NT2/D1 (cell line): ENCODE data around the gene EEF1AKMT4.
A peak's percentile ranks its signal among the peaks of the same experiment; 100 is the strongest.

Source experiments
- DNase-seq: peaks from one replicate; pipeline ENCODE4 v3.0.0-alpha.2; 2011; ENCODE audit warnings: low read depth, low spot score
- H3K27me3 ChIP-seq: 2 replicates; pipeline ENCODE4 v1.6.0; 2011; ENCODE audit warnings: mild to moderate bottlenecking; ENCODE audit not compliant: insufficient read length, insufficient read depth
- H3K36me3 ChIP-seq: 2 replicates; pipeline ENCODE4 v1.6.1; 2011; ENCODE audit warnings: mild to moderate bottlenecking, low read length, mixed read lengths; ENCODE audit not compliant: insufficient read depth, insufficient read length
- H3K4me1 ChIP-seq: 2 replicates; pipeline ENCODE4 v1.5.1; 2011; ENCODE audit not compliant: insufficient read depth, insufficient read length
- H3K4me3 ChIP-seq: 2 replicates; pipeline ENCODE4 v1.5.1; 2011; ENCODE audit warnings: low read depth; ENCODE audit not compliant: insufficient read length
- H3K9ac ChIP-seq: 2 replicates; pipeline ENCODE4 v1.6.0; 2011; ENCODE audit warnings: low read depth; ENCODE audit not compliant: insufficient read length
- H3K9me3 ChIP-seq: 2 replicates; pipeline ENCODE4 v1.5.1; 2011; ENCODE audit warnings: mild to moderate bottlenecking, low read length; ENCODE audit not compliant: insufficient read depth
- SUZ12 ChIP-seq: IDR thresholded peaks from 2 replicates; pipeline ENCODE4 v1.6.1; 2011; ENCODE audit not compliant: insufficient read length, insufficient read depth; ENCODE audit errors: extremely low read depth
- YY1 ChIP-seq: IDR thresholded peaks from 2 replicates; pipeline ENCODE4 v1.6.1; 2011; ENCODE audit not compliant: insufficient read length, insufficient read depth
- ZNF274 ChIP-seq: IDR thresholded peaks from 2 replicates; pipeline ENCODE4 v1.6.1; 2011; ENCODE audit warnings: mild to moderate bottlenecking, low read depth, low read length

EEF1AKMT4 gene

DNA sequence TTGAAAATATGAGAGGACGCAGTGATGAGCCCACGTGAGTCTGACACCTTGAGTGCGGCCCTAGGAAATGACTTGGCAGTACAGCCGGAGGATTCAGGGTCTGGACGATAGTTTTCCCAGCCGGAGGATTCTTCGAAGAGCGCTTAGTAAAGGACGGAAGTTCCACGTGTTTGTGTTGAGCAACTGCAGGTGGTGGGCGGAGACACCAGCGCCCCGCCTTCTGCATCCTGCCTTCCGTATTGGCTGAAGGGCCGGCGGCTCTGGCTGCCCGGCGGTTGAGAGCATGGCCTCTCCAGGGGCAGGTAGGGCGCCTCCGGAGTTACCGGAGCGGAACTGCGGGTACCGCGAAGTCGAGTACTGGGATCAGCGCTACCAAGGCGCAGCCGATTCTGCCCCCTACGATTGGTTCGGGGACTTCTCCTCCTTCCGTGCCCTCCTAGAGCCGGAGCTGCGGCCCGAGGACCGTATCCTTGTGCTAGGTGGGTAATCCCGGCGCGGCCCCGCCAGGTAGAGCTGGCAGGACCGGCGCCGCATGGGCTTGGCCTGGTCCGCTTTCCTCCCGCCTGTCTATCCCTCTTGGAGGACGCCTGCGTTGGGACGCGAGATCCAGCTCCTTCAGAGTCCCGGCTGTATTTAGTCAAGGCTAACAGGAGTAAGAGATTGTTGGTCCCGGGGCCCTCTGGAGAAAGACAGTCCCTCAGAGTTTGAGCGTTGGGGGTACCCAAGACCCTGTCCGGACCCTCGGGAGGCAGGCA lies at the start of gene EEF1AKMT4:
TSS of gene EEF1AKMT4 (plus strand) at position 261 of the 755 bp plus-strand sequence. CDS start at position 284, 23 bp downstream.
- TF ChIP-seq YY1 (peak; percentile 13), SUZ12 (no peak)
- Histone ChIP-seq H3K9me3 (no peaks in the 10 kb centered on the region), H3K27me3 (no peaks in the 10 kb centered on the region), H3K9ac (peak within 1 kb of the TSS; percentile 98), H3K4me3 (peak within 1 kb of the TSS; percentile 97), H3K36me3 (peaks cover 19% of the 10 kb centered on the region), H3K4me1 (no peaks in the 10 kb centered on the region)
- peak; percentile 99 for DNase-seq

DNA sequence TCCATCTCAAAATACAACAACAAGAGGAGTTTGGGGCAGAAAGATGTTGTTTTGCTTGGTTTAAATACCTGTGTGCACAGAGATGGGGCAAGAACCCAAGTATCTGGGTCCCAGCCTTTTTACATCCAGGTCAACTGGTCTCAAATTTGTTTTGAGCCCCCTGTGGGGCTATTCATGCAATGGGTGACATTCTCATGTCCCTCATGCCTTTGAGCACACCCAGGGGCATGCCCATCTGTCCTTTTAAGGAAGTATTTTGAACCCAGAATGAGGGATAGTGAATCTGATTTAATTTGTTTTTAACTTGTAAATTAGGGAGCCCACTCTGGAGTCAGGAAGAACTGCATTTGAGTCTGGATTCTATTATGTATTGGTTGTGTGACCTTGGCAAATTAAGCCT lies 48.6 kb upstream of the EEF1AKMT4 start:
- peaks cover 8% of the 10 kb centered on the region for H3K36me3 ChIP-seq
- H3K4me3 ChIP-seq = no peak overlapping the region
- H3K27me3 ChIP-seq = no peaks in the 10 kb centered on the region
- no peak overlapping the region for H3K9ac ChIP-seq
- no peaks in the 10 kb centered on the region for H3K9me3 ChIP-seq
- H3K4me1 ChIP-seq = peaks cover 2% of the 10 kb centered on the region
- DNase-seq = no peak
- no peak for TF ChIP-seq YY1
- TF ChIP-seq ZNF274 = no peak
- no peak for TF ChIP-seq SUZ12

DNA sequence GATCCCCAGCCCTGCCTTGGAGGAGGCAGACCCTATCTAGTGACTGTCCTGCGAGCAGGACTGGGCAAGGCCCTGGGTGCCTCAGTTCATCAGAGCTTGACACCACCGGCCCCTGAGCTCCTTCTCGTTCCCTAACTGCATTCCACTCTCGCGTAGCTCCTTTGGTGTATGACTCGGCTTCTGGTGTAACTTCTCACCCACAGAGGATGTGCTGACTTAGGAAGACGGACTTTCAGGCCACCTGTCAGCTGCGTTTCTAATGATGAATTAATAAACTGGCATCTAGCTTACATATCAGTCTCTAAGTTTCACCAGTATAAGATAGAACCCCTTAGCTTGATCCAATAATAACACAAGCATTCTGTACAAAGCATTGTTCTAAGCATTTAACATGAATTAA lies 45.9 kb upstream of the EEF1AKMT4 start:
- no peak for TF ChIP-seq ZNF274
- TF ChIP-seq SUZ12 = no peak
- TF ChIP-seq YY1 = no peak
- DNase-seq = no peak
- H3K9ac ChIP-seq = no peak overlapping the region
- H3K9me3 ChIP-seq = no peaks in the 10 kb centered on the region
- no peak overlapping the region for H3K4me3 ChIP-seq
- H3K27me3 ChIP-seq = no peaks in the 10 kb centered on the region
- no peaks in the 10 kb centered on the region for H3K36me3 ChIP-seq
- no peaks in the 10 kb centered on the region for H3K4me1 ChIP-seq

DNA sequence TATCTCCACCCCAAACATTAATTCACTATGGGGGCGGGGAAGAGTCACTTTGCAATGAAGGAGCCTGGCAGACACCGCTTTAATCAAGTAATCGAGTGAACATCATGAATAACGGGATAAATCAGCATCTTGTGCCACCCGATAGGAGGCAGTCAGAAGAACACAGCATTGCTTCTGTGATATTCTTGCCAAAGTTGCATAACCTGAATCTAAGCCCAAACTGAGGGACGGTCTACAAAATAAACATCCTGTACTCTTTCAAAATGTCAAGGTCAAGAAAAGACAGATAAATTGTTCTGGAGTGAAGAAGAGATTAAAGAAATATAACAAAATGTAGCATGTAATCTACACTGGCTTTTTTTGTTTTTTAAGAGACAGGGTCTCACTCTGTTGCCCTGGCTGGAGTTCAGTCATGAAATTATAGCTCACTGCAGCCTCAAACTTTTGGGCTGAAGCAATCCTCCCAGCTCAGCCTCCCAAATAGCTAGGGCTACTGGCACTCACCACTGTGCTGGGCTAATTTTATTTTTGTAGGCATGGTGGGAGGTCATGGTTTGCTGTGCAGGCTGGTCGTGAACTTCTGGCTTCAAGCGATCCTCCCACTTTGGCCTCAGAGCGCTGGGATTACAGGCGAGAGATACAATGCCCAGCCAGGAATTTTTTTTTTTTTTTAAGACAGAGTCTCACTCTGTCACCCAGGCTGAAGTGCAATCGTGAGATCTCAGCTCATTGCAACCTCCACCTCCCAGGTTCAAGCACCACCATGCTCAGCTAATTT lies 40.1 kb upstream of the EEF1AKMT4 start:
- no peaks in the 10 kb centered on the region for H3K36me3 ChIP-seq
- H3K9ac ChIP-seq = no peak overlapping the region
- H3K4me1 ChIP-seq = no peaks in the 10 kb centered on the region
- H3K27me3 ChIP-seq = no peaks in the 10 kb centered on the region
- H3K9me3 ChIP-seq = no peaks in the 10 kb centered on the region
- no peak for DNase-seq
- TF ChIP-seq ZNF274 = no peak
- no peak for TF ChIP-seq SUZ12
- no peak for TF ChIP-seq YY1
- H3K4me3 ChIP-seq = no peak overlapping the region

DNA sequence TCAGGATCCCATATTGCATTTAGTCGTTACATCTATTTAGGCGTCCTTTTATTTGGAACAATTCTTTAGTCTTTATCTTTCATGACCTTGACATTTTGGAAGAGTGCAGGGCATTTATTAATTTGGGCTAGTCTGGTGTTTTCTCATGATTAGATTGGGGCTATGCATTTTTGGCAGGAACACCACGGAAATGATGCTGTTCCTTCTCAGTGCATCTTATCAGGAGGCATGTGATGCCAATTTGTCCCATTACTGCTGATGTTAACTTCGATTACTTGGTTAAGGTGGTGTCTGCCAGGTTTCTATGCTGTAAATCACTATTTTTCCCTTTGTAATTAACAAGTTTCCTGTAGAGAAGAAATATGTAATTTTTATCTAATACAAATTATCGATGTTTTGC lies 38.2 kb upstream of the EEF1AKMT4 start:
- no peak for DNase-seq
- H3K9me3 ChIP-seq = no peaks in the 10 kb centered on the region
- TF ChIP-seq YY1 (no peak), SUZ12 (no peak), ZNF274 (no peak)

DNA sequence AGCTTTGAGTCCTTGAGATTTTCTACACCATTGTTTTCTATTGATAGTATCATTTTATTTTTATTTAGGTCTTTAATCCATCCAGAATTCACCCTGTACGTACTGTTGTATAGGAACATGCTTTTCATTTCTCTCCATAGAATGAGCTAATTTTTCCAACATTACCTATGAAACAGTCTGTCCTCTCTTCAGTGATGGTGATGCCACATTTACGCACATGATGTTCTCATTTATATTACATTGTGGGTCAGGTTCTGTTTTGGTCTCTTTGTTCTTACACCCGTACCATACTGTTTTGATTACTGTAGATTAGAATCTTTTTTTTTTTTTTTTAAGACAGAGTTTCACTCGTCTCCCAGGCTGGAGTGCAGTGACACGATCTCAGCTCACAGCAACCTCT lies 37.8 kb upstream of the EEF1AKMT4 start:
- Histone ChIP-seq H3K27me3 (no peaks in the 10 kb centered on the region), H3K4me1 (no peaks in the 10 kb centered on the region), H3K9ac (no peak overlapping the region), H3K9me3 (no peaks in the 10 kb centered on the region), H3K36me3 (no peaks in the 10 kb centered on the region), H3K4me3 (no peak overlapping the region)
- TF ChIP-seq ZNF274 (no peak), SUZ12 (no peak), YY1 (no peak)
- no peak for DNase-seq

More for the DNA sequence above, 38.2 kb upstream of the EEF1AKMT4 start:
- no peaks in the 10 kb centered on the region for H3K4me1 ChIP-seq
- H3K9ac ChIP-seq = no peak overlapping the region
- no peaks in the 10 kb centered on the region for H3K27me3 ChIP-seq
- no peak overlapping the region for H3K4me3 ChIP-seq
- no peaks in the 10 kb centered on the region for H3K36me3 ChIP-seq

DNA sequence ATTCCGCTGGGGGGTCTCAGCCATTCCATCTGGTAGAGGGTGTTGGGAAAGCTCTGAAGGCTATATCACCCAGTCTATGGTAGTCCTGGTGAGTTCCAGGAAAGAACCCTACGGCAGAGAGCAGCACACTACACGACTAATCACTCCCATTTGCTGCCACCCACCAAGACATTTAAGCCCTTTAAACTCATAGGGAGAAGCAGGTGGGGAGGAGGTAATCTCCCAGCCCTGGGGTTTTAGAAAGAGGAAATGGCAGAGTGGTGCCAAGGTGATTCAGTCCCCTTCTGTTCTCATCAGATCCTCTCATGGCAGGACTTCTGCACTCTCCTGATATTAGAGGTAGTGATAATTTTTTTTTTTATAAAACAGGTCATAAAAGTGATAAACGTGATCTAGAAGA lies 30.7 kb upstream of the EEF1AKMT4 start:
- Histone ChIP-seq H3K4me1 (no peaks in the 10 kb centered on the region), H3K36me3 (no peaks in the 10 kb centered on the region)

More for the DNA sequence above, 30.7 kb upstream of the EEF1AKMT4 start:
- no peak for DNase-seq
- Histone ChIP-seq H3K9me3 (no peaks in the 10 kb centered on the region), H3K4me3 (no peak overlapping the region), H3K27me3 (no peaks in the 10 kb centered on the region), H3K9ac (no peak overlapping the region)
- TF ChIP-seq ZNF274 = no peak
- TF ChIP-seq SUZ12 = no peak
- TF ChIP-seq YY1 = no peak
